ENCODE measurements around the gene FLT3.

- TF ChIP-seq CTCF (IDR thresholded peaks at IDR 0.05) (no peak), POLR2A (IDR thresholded peaks at IDR 0.05) (no peak)
Measured at GRCh38 chr13:28027071-28027470, 73.3 kb downstream of the FLT3 start.

Measured in heart left ventricle (tissue), 13 donors.